GM19455 (cell line): ENCODE data around the gene KRTAP9-2.
"Not testable (repeated sequence)": the region's sequence is repeated elsewhere in the genome, so short reads cannot be mapped to it uniquely, and the experiment has no call there.

ENCODE experiments used
- ATAC-seq: cut with Tn5 transposase; IDR thresholded peaks from one replicate; pipeline ENCODE4 v1.9.1; 2021; ENCODE audit not compliant: unreplicated experiment

The KRTAP9-2 gene

GRCh38 chr17:41226598-41227095 lies at the start of gene KRTAP9-2:
TSS of gene KRTAP9-2 (plus strand) at chr17:41226648. CDS start at chr17:41226655, 7 bp downstream.
- not testable (repeated sequence) for ATAC-seq

- no peak for ATAC-seq
These were observed 49.6 kb upstream of the KRTAP9-2 start for GRCh38 chr17:41176744-41177387.

GRCh38 chr17:41177727-41178271 lies 48.6 kb upstream of the KRTAP9-2 start, which contains the start of gene KRTAP4-2:
TSS of gene KRTAP4-2 (minus strand) at chr17:41178221. CDS start at chr17:41178164, 57 bp downstream.
- ATAC-seq: no peak

- ATAC-seq: no peak
These were observed 48.1 kb upstream of the KRTAP9-2 start for GRCh38 chr17:41178341-41178740.

GRCh38 chr17:41178843-41179616 lies 47.4 kb upstream of the KRTAP9-2 start:
- ATAC-seq: no peak

- no peak for ATAC-seq
These were observed 41.9 kb upstream of the KRTAP9-2 start, which contains the start of gene KRTAP4-1 for GRCh38 chr17:41184480-41184961. TSS of gene KRTAP4-1 (minus strand) at chr17:41184911. CDS start at chr17:41184854, 57 bp downstream.

GRCh38 chr17:41185001-41185400 lies 41.4 kb upstream of the KRTAP9-2 start:
- no peak for ATAC-seq

GRCh38 chr17:41186872-41187271 lies 39.6 kb upstream of the KRTAP9-2 start:
- no peak for ATAC-seq

- ATAC-seq: not testable (repeated sequence)
These were observed 36.6 kb upstream of the KRTAP9-2 start, which contains the start of gene KRTAP9-1 for GRCh38 chr17:41189837-41190318. TSS of gene KRTAP9-1 (plus strand) at chr17:41189887. CDS start at chr17:41189887, 0 bp downstream.

- ATAC-seq: no peak
These were observed 36.1 kb upstream of the KRTAP9-2 start for GRCh38 chr17:41190328-41190727.

GRCh38 chr17:41196068-41196467 lies 30.4 kb upstream of the KRTAP9-2 start:
- no peak for ATAC-seq

- ATAC-seq: no peak
These were observed 26.9 kb upstream of the KRTAP9-2 start for GRCh38 chr17:41199421-41200078.

- no peak for ATAC-seq
These were observed 14.5 kb upstream of the KRTAP9-2 start for GRCh38 chr17:41211845-41212466.

GRCh38 chr17:41212524-41213169 lies 13.8 kb upstream of the KRTAP9-2 start:
- ATAC-seq: no peak

GRCh38 chr17:41215681-41216080 lies 10.8 kb upstream of the KRTAP9-2 start:
- no peak for ATAC-seq

GRCh38 chr17:41223821-41224220 lies 2.6 kb upstream of the KRTAP9-2 start:
- no peak for ATAC-seq

- ATAC-seq: no peak
These were observed 397 bp upstream of the KRTAP9-2 start for GRCh38 chr17:41226051-41226450.

GRCh38 chr17:41230094-41230493 lies 3.6 kb downstream of the KRTAP9-2 start:
- no peak for ATAC-seq

- ATAC-seq: no peak
These were observed 5.3 kb downstream of the KRTAP9-2 start for GRCh38 chr17:41231731-41232130.
